NCI-H1092 treated with DMSO at 0.1 percent for 48 hours (cell line): ENCODE results near the gene BZW1.
"Not testable (repeated sequence)": the region's sequence is repeated elsewhere in the genome, so short reads cannot be mapped to it uniquely, and the experiment has no call there.

Source experiments
- DNase-seq: peaks from one replicate; lab custom pipeline; 2025; lab: John Stamatoyannopoulos, UW

BZW1 gene

DNA sequence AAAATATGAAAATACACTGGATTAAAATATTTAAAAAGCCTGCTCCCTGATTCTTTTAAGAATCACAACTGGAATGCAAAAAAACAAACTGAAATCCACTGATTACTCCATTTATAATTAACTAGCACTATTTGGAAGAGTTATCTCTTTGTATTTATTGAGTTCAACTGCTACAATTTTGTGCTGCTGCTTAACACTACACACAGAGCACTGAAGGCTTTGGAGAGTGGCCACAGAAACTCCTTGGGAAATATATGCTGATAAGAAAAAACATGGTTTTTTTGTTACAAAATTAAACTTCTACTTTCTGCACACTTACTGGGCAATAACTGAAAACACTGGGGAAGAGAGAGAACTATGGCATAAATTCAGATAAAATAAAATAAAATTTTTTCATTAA lies 19.8 kb upstream of the BZW1 start:
- no peak for DNase-seq

DNA sequence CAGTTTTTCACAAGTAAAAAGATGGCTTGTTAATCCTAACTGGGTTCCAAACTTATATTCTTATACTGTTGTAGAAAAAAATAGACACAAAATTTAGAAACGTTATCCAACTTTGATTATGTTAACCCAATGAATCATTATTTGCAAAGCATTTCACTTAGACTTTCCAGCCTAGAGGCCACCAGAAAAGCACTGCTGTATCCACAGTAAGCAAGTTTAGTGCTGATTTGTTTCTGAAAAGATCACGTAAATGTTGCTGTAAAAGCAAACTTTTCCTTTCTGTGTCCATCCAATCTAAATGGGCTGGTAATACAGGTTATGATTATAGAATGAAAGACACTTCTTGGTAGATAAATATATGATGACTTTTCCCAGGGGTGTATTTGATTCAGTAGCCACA lies 17.6 kb upstream of the BZW1 start:
- DNase-seq = no peak

DNA sequence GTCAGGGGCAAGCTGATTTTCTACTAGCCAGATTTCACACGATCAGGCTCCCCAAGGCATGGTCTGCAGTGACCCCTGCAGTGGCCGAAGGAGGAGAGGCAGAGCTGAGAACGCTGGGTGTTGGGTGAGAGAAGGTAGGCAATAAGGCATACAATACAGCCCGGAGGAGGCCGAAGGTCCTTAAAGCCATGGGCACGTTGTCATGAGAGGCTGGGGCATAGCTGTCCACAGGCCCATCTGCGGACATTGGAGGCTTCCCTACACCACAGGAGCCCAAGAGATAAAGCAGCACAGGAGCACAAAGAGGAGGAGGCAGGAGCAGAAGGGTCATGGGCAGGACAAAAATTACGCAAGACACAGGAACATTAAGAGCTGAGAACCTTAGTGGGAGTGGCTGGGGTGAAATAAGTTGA lies 16.7 kb upstream of the BZW1 start:
- DNase-seq = no peak

DNA sequence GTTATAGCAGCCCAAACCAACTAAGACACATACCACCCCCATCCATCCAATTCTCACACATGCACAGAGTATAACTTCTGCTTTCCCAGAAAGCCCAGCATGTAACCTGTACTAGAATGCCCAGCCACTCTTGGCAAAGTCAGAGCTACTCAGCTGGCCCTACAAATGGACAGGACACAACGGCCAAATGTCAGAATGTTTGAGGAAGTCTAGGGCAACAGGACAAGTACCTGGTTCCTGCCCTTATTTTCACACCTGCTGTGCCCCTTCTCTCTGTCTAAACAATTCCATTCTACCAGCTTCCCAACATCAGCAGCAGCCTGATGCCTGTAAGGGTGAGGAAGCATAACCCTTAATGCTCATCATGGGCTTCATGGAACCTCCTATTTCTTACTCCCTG lies 15.1 kb upstream of the BZW1 start:
- no peak for DNase-seq

DNA sequence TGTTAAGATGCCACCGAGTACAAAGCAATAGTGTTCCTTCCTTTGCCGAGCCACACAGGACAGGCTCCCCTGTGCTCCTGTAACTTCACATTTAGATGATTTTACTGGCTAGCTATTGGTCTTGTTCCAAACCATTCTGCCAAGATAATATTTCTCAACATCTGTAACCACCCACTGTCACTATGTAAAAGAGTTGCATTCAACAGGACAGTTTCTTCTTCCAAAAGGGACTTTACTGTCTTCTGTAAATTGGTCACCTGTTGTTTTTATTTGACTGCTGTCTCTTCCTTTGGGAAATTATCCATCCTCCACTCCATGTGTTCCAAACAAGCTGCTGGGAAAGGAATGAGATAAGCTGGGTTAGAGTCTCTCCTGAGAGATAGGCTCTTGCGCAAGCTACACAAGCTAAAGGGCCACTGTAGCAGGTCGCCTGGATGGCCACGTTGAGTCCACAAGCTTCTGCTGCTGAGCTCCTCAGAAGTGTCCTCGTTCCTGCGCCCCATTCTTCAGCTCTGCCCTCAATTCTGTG lies 14.4 kb upstream of the BZW1 start:
- DNase-seq = no peak

DNA sequence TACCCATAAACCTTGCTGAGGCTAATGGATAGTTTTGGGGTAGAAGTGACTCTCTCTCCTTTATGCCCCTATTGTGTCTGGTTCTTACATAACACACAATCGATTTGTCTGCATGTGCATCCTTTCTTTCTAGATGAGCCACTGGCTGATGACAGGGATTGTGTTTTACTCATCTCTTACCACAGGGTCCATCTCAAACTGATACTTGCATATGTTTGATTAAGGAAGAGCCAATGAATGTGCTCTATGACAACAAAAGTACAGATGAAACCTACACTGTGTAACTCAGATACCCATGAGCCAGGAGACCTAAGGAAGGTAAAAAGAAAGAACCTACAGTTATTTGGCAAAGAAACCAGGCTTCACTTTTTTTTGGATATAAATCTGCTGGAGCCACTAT lies 13.2 kb upstream of the BZW1 start:
- no peak for DNase-seq

DNA sequence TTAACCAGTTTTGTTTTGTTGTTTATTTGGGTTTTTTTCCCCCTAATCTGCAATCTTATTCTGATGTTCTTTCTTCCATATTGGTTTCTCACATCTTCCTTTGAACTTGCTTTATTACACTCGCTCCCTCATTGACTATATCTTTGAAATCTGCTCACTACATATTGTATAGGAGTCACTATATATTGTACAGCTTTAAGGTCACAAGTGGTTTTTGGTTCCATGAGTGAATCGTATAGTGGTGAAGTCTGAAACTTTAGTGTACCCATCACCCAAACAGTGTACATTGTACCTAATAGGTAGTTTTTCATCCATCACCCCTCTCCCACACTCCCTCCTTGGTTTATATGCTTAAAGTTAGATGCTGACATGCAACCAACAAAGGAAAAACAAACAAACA lies 11.3 kb upstream of the BZW1 start:
- no peak for DNase-seq

DNA sequence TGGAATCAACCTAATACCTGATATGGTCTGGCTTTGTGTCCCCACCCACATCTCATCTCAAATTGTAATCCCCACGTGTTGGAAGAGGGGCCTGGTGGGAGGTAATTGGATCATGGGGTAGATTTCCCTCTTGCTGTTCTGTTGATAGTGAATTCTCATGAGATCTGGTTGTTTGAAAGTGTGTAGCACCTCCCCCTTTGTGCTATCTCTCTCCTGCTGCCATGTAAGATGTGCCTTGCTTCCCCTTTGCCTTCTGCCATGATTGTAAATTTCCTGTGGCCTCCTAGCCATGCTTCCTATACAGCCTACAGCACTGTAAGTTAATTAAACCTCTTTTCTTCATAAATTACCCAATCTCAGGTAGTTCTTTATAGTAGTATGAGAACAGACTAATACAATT lies 10.3 kb upstream of the BZW1 start:
- DNase-seq = not testable (repeated sequence)

DNA sequence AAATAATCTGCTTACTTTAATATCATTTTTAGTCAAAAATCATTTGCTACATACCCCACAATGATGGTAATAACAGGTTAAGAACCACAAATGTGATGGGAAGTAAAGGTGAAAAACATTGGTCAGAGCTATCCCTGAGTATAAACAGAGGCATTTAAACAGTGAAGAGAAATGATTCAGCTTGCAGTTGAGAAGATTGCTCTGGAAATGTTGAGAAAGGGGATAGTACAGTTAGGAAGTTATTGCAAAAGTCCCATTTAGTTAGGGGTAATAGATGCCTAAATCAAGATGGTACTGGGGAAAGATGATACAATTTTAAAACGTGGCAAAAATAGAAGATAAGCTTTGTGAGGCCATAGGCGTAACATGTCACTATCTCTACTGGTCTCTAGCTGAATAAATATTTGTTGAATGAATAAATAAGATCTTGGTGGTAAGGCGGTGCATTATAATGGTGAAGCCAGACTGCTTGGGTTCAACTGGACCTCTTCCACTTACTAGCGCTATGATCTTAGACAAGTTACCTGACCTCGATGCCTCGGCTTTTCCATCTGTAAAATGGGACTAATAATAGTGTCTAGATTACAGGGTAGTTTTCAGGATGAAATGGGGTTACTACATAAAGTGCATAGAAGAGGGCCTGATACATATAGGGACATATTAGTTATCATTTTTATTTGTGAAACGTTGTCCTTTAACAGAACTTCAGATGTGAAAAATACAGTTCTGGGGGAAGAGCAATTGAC lies 2.0 kb upstream of the BZW1 start:
- no peak for DNase-seq

DNA sequence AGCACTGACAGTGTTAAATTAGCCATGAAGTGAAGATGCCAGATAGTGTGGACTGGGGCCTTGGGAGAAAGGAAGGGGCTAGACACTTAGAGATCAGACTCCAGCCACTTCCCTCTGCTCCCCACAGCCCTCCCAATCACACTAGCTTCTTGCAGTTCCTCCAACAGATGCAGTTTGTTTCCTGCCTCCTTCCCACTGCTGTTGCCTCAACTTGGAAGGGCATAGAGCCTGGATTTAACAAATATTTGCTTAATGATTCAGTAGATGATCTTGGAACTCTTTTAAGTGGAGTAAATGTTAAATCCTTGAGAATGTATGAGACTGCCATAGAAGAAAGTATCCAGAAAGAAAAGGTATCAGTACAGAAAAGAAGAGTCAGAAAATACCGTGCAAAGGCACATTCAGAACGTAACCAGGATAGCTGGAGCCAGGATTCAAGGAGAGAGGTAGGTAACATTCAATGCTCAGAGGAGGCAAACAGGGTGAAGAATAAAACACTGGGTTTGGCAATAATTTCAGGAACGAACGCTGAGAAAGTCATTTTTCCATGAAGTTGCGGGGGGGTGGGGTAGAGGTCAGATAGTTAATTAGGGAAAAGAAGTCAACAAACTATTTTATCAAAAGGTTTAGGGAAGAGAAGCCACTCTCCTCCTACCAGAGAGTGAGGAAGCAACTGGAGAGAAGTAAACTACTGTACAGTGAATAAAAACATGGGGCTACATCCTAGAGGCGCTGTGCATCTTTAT lies 1.3 kb upstream of the BZW1 start:
- no peak for DNase-seq

DNA sequence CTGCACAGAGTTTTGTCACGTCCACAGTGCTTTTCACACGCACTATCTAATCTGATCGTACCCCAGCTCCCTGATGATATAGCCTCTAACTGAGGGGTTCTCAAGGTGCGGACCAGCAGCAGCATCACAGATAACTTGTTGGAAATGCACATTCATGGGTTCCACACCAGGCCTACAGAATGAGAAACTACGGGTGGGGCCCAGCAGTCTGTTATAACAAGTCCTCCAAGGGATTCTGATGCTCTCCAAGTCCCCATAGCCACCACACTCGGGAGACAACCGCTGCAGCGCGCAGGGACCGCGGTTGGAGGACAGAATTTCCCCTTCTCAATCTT lies 745 bp upstream of the BZW1 start:
- DNase-seq = no peak

DNA sequence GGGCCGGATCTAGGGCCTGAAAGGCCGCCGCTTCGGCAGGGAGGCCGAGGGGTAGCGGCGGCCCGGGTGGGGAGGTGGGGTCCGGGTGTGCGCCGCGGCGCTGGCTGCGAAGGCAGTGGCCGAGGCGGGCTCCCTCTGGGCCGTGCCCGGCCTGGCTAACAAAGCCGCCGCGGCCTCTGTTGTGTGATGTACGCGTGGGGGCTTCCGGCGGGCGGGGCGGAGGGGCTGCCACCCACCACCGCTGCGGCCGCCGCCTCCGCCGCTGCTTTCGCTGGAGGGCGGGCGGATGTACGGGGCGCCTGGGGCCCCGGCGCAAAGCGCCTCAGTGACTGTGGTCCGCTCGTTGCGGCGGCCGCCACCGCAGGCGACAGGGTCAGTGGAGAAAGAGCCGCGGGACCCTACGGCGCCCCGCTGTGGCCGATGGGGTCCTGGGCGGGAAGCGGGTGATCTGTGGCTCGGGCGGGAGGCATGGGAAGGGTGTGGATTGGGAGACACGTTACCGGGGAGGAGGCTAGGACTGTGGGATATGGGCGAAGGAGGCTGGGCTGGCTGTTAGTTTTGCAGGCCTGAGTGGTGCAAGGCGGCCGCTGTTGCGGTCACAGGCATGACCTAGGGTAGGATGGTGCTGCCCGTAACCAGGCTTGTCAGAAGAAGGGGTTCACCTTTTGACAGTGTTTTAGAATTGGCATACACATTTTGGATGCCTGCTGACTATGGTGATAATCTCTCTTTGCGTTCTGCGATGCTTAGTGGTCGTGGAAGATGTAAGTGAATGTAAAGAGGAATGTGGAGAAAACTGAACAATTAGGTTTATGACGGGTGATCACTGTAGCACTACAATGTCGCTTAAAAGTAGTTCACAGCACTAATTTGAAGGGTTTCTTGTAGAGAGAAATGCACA lies 662 bp downstream of the BZW1 start:
- DNase-seq = peak; percentile 31

DNA sequence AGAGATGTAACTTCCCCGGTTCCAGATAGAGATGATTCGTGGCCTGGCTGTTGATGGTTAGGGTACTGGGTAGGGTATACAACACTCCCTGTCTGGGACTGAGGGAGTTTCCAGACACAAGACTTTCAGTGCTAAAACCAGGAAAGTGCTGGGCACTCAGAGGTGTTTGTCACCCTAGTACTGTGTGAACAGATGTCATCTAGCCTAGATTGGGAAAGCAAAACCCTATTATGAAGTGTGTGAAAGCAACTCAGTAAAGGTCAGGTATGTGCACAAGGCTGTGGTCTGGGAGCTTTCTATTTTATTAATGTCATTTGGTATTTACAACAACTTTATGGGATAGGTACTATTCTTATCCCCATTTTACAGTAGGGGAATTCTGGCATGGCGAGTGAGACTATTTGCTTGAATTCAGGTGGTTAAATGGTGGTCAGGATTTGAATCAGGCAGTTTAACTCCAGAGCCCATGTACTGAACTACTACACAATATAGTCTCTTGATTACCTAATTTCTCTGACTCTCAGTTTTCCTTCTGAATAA lies 2.6 kb downstream of the BZW1 start:
- no peak for DNase-seq

DNA sequence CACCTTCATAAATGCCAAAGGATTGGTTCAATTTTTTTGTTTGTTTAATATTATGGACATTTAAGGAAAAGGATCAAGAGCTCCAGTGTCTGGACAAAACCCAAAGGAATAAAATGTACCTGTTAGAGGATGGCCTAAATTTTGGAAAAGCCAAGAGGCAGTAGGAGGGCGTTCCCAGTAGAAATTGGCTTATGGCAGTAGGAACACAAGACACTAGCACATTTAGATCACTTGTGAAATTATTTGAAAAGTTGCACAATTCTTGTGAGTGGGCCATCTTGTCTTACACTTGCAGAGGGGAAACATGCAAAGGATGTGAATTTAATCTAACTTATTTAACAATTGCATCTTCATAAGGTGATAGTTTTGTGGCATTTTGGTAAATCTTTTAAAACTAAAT lies 3.2 kb downstream of the BZW1 start:
- no peak for DNase-seq

DNA sequence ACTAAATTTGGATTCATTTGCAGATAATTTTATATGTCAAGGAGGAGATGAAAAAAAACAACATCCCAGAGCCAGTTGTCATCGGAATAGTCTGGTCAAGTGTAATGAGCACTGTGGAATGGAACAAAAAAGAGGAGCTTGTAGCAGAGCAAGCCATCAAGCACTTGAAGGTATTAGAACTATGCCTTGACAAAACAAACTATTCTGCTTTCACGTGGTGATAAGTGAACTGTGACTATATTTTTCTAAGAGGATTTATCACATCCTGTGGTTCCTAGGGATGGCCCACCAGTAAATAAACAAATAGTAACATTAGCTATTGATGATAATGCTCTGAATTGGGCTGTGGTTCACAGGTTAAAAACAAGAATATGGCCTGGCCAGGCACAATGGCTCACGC lies 7.0 kb downstream of the BZW1 start:
- DNase-seq = not testable (repeated sequence)

DNA sequence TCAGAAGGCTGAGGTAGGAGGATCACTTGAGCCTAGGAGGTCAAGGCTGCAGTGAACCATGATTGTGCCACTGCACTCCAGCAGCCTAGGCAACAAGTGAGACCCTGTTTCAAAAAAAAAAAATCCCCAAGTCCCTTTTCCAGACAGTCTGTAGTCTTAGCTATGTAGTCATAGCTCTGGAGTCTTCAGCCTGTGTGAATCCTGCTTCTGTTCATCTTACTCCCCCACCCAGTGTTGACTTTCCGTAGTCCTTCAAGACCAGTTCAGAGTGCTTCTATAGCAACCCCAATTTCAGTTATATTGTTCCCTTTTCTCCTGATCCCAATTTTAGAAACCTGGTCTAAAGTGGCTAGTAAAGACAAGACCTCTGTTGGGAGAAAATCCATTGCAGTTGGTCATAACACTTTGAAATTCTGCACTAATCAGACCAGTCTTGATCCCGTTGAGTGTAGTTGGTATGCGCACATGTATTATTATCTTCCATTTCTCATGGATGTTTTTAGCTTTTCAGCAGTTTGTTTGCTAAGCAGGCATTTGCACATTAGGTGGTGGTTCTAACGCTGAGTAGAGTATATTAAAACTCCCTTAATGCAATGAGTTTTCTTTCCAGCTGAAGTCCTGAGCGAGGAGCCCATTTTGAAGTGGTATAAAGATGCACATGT lies 9.0 kb downstream of the BZW1 start:
- DNase-seq = no peak

DNA sequence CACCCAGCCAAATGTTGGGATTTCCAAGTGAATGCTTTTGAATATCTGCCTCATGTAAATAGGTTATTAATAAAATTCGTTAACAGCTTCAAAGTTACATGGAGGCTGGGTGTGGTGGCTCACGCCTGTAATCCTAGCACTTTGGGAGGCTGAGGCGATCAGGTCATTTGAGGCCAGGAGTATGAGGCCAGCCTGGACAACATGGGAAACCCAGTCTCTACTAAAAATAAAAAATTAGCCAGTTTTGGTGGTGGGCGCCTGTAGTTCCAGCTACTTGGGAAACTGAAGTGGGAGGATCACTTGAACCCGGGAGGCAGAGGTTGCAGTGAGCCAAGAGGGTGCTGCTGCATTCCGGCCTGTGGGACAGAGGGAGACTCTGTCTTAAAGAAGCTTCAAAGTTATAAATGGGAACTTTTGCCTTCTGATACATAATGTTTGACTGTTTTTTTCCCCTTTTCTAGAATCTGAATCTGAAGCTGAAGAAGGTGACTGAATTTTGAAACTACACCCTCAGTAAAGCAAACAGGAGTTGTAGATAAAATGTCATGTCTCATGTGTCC lies 10.1 kb downstream of the BZW1 start:
- DNase-seq = no peak

DNA sequence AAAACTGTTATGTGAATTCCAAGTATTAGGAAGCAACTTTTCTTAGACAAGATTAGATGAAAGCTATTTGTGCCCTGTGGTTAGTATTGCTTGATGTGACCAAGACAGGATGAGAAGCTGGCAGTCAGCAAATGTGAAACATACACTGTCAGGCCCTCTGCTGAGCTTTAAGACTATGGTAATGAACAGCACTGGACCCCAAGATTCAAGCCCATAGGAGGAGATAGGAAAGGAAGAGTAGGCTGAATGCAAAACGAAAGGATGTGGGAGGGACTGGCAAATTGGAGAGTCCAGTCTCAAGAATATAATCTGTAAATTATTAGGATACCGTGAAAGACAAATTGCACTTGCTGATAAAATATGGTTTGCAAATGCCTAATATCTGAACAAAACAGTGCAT lies 16.4 kb downstream of the BZW1 start:
- DNase-seq = no peak

DNA sequence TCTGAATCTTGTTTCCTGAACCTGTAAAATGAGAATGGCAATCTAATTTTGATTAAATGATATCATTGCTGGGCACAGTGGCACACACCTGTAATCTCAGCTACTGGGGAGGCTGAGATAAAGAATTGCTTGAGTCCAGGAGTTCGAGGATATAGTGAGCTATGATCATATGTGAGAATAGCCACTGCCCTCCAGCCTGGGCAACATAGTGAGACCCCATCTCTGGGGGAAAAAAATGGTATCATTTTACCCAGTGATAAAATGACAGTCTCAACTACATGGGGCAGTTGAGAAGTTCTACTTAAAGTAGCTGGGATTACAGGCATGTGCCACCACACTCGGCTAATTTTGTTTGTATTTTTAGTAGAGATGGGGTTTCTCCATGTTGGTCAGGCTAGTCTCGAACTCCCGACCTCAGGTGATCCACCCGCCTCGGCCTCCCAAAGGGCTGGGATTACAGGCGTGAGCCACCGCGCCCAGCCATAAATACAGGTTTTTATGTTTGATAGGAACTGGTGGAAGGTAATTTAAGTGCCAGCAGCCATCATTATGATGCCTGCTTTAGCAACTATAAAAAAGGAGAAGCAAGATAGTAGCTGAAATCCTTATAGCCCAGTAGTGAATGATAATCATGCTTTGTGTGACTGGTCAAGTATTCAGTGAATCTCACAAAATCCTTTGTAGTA lies 17.0 kb downstream of the BZW1 start:
- DNase-seq = no peak

DNA sequence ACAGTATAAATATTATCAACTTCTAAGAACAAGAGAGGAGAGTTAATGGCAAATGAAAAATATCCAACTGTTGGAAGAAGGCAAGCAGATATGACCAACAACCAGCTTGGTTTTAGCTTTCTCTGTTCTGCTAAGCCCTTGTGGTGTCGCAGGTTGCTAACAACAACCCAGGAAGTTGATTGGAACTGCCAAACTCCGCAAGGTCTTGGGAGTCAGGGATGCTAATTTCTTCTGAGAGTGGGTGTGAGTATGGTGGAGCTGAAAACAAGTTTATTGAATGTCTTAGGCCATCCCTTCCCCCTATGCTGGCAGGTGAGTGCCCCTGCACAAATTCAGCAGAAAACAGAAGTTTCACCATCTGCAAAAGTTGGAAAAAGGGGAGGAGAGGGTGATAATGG lies 17.5 kb downstream of the BZW1 start:
- no peak for DNase-seq

DNA sequence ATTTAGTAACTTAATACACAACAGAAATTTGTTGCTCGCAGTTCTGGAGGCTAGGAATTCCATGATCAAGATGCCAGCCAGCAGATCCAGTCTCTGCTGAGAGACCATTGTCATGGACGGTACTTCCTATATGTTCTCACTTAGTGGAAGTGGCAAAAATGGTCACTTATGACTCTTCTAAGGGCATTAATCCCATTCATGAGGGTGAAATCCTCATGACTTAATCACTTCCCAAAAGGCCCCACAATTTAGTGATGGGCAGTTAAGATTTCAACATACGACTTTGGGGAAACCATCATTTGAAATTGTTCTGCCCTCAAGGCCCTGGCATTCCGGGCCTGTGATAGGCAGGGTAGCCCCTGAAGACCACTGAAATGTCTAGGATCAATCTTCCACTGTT lies 23.0 kb downstream of the BZW1 start:
- no peak for DNase-seq
